Activated CD8-positive, alpha-beta memory T cell treated with anti-CD3 and anti-CD28 coated beads, Interleukin-2, amount 50 U/mL, for 24 hours (primary cell): Measurements from ENCODE around the gene SEC14L6.

Experiments used
- DNase-seq: peaks from one replicate; pipeline ENCODE4 v3.0.0-alpha.2; 2020; ENCODE audit errors: extremely low read depth

Gene SEC14L6

GRCh38 chr22:30535182-30535581 is 11.4 kb downstream of the SEC14L6 start:
- DNase-seq, result no peak

DNA sequence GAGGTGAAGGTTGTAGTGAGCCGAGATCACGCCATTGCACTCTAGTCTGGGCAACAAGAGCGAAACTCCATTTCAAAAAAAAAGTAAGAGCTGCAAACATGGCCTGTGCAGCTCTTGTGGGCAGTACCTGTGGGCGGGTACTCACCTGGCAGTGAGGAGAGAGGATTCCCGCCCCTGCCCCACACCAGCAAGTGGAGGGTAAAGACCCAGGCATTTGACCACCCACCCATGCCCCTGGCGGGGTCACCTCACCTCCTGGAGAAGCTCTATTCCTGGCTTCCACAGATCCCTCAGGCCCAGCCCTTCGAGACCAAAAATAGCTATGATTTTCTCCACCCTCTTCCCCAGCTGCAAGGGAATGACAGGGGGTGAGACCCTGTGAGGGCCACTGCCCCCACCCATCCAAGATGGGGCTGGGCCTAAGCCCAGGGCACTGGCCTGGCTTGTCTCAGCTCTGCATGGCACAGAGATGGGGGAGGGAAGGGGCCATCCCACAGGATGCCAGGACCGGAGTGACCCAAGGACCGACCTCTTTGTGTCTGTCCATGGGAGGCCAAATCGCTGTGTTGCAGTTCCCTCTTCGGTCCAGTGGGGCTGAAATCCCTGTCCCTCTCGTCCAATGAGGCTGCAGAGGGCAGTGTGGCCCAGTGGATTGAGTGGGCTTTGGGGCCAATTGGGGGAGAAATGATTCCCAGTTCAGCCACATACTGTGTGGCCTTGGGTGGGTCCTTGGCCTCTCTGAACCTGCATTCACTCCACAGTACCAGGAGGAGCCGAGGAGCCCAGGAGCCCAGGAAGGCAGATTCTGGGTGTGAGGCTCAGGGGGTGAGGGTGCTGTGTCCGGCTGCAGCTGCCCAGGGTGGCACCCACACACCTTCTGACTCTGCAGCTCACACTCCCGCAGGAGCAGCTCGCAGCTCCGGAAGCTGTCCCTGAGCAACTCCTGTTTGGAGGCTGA is 14.6 kb downstream of the SEC14L6 start:
- no peak for DNase-seq

DNA sequence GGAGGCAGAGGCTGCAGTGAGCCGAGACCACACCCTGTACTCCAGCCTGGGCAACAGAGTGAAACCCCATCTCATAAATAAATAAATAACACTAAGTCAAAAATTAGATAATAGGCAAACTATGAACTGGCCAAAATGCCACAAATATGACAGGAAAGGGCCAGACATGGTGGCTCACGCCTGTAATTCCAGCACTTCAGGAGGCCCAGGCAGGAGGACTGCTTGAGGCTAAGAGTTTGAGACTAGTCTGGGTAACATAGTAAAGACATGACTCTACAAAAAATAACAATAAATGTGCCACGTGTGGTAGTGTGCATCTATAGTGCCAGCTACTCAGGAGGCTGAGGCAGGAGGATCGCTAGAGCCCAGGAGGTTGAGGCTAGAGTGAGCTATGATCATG is 19.9 kb downstream of the SEC14L6 start:
- DNase-seq, result no peak

DNA sequence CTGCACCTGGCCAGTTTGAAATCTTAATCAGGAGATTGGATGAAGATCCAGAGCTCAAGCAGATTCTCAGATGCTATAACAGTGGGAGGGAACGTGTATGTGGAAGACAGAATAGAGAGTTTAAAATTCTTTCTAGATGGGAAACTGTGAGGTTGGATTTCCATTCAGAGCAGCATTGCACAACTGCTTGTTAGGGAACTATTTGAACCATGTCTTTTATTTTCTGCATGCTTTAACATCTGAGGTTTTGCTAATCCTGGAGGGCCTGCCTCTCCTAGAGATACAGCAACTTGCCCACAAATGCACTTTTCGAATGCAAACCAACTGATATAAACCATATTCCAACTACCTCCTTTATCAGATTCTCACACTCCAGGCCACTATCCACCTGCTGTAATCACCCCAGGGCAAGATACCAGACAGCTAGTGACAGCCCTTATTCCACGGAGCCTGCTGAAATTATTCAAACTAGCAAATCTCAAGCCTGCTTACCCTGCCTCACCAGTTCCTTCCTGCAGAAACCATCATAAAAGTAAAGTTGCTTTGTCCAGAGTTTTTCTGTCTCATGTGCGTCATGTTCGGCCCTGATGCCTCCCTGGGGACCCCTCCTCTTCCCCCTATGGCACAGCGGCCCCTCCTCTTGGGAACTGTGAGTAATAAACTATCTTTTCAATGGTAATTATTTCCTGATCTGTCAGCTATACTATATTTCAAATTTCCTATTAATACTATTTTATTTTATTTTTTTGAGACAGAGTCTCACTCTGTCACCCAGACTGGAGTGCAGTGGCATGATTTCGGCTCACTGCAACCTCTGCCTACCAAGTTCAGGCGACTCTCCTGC is 22.7 kb downstream of the SEC14L6 start:
- DNase-seq, result no peak

DNA sequence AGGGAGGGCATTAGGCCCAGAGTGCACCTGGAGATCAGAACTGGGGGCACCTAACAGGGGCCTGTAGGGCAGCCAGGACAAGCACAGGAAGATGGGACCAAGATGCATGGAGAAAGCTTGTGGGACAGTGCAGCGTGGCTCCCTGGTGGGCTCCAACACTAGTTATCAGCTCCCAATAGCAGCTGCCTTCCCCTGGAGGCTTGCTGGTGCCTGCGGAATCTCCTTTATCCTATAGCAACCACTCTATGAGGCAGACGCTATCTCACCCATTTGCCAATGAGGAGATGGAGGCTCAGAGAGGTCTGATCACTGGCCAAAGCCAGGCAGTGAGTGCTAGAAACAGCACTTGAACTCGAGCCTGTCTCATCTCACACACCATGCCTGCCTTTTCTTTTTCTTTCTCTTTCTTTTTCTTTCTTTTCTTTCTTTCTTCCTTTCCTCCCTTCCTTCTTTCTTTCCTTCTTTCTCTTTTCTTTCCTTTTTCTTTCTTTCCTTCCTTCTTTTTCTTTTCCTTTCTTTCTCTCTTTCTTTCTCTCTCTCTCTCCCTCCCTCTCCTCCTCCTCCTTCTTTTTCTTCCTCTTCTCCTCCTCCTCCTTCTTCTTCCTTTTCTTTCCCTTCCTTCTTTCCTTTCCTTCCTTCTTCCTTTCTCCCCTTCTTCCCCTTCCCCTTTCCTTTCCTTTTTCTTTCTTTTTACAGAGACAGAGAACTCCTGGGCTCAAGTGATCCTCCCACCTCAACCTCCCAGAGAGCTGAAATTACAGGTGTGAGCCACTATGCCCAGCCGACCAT is 25.0 kb downstream of the SEC14L6 start:
- no peak for DNase-seq

GRCh38 chr22:30519842-30520425 is 26.6 kb downstream of the SEC14L6 start:
- DNase-seq, result no peak

GRCh38 chr22:30516731-30517130 is 29.8 kb downstream of the SEC14L6 start:
- DNase-seq, result no peak

GRCh38 chr22:30516273-30516672 is 30.3 kb downstream of the SEC14L6 start:
- no peak for DNase-seq

DNA sequence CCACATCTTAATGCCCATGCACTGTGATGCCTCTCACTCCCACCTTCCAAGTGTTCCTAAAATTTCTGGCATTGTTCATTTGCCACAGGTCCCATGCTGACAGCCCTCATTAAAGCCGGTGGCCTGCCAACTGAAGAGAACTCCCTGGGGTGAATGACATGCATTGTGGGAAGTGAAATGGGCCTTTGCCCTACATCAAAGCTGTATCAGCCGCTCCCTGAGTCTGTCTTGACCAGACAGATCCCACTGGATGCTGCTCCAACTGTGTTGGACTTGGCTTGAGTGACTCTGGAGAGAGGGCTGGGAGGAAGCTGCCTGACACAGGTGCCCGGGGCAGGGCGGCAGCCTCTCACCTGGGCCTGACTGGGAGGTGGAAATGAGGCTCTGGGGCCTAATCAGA is 32.3 kb downstream of the SEC14L6 start:
- no peak for DNase-seq

DNA sequence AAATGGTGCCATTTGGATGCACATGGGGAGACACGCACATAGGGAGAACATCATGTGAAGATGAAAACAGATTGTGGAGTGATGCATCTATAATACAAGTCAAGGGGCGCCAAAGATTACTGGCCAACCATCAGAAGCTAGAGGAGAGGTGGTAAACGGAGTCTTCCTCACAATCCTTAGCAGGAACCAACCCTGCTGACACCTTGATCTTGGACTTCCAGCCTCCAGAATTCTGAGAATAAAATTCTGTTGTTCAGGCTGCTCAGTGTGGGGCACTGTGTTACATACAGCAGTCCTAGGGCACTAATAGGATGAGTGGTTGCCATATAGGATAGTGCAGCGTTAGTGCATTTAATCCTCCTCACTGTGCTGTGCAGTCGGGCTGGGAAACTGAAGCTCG is 33.1 kb downstream of the SEC14L6 start:
- no peak for DNase-seq

GRCh38 chr22:30511911-30512310 is 34.6 kb downstream of the SEC14L6 start:
- DNase-seq, result no peak

DNA sequence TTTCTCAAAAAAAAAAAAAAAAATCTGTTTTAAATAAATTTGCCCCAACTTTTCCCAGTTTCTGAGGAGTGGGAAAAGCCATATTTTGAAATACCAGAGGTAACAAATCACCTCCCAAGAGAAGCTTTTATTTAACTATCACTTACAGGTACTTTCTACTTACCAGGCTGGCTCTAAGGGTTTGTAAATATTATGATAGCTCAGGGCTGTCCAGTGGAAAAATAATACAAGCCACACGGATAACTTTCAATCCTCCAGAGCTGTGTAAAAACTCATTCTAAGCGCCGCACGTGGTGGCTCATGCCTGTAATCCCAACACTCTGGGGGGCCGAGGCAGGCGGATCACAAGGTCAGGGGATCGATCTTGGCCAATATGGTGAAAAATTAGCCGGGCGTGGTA is 35.4 kb downstream of the SEC14L6 start:
- no peak for DNase-seq

DNA sequence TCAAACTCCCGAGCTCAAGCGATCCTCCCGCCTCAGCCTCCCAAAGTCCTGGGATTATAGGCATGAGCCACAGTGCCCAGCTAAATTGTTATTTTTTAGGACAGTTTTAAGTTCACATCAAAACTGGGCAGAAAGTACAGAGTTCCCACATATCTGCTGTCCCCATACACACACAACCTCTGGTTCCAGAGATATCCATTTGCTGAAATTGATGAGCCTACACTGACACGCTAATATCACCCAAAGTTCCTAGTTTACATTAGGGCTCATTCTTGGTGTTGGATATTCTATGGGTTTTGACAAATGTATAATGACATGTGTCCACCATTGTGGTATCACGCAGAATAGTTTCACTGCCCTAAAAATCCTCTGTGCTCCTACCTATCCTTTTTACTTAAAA is 38.3 kb downstream of the SEC14L6 start:
- DNase-seq, result no peak

DNA sequence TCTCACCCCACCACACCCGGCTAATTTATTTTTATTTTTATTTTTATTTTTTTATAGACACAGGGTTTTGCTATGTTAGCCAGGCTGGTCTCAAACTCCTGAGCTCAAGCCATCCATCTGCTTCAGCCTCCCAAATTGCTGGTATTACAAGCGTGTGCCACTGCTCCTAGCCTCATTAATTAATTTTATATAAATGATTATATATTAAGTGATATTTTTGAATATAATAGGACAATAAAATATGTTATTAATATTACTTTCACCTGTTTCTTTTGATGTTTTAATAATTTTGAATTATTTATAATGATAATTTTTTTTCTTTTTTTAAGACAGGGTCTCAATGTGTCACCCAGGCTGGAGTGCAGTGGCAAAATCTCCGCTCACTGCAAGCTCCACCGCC is 38.9 kb downstream of the SEC14L6 start:
- DNase-seq, result no peak

DNA sequence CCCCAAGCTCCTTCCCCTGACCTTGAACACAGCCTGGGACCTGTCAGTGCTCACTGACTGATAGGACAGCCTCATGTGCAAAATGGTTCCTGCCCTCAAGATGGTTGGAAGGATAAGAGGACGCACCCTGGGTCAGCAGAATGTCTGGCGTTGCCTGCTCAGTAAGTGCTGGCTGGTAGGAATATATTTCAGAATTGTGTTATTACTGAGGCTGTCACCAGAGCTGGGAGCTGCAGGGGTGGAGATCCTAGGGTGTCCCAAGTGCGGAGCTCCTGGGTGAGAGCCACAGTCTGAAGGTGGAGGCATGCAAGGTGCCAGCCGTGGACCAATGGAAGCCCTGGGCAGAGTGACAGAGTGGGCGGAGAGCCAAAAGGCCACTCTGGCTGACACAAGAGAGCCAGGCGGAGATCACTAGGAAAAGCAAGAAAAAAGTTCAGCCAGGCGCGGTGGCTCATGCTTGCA is 40.0 kb downstream of the SEC14L6 start:
- DNase-seq, result no peak

GRCh38 chr22:30503551-30503950 is 43.0 kb downstream of the SEC14L6 start:
- no peak for DNase-seq

GRCh38 chr22:30502911-30503310 is 43.6 kb downstream of the SEC14L6 start:
- no peak for DNase-seq

DNA sequence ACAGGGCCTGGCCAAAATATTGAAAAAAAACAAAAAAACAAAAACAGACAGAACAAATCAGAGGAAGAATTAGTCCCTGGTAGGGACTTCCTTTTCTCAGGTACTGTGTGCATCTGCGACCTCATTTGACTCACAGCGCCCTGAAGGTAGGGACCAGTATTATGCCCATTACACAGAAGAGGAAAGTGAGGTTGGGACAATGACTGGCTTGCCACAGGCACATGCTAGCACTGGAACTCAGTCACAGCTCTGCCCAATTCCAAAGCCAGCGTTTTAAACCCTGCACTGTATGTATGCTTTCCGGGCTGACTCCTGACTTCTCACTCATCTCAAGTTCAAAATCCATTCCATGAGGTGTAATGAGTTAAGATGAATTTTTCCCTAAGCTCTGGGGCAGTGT is 44.4 kb downstream of the SEC14L6 start:
- DNase-seq, result no peak

DNA sequence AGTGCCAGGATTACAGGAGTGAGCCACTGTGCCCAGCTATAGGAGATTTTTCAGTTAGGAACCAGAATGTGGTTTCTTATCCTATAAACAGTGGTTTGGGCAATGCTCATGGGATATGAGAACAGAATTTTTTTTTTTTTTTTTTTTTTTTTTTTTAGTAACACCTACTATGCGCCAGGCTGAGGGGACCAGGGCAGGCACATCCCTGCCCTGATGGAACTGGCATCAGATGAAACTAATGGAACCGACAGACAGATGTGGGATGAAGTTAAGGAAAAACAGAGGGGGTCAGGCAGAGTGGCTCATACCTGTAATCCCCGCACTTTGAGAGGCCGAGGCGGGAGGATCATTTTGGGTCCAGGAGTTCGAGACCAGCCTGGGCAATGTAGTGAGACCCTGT is 45.9 kb downstream of the SEC14L6 start:
- DNase-seq, result no peak

DNA sequence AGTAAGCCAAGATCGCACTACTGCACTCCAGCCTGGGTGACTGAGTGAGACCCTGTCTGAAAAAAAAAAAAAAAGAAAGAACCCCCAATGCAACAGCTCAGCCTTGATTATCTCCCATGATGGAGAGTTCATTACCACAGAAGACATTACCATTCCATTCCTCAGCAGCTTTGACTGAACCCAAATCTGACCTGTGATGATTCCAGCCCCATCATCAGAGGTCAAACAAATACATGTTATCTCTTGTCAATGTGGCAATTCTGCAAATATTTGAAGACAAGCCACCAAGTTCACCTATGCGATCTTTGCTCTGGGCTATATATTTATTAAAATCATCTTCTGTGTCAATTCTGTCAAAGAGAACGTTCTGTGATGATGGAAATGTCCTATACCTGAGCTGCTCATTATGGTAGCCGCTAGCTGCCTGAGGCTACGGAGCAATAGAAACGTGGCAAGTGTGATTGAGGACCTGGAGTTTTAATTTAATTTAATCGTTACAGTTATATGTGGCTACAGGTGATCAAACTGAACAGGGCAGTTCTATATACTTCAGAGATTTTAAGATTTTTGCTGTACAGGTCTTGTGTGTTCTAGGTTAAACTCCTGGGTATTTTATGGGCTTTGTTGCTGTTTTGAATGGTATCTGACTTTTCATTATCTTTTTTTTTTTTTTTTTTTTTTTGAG is 48.9 kb downstream of the SEC14L6 start:
- no peak for DNase-seq
